Measurements from ENCODE around the gene COL27A1. TPM values are rescaled to one million over a fixed set of nuclear protein-coding genes. Genes with fewer than 3 reads are reported as not detected.

Gene COL27A1
- total and polyA plus RNA-seq, 2 experiments from 2014 or later = 10.5 to 18.0 TPM

DNA sequence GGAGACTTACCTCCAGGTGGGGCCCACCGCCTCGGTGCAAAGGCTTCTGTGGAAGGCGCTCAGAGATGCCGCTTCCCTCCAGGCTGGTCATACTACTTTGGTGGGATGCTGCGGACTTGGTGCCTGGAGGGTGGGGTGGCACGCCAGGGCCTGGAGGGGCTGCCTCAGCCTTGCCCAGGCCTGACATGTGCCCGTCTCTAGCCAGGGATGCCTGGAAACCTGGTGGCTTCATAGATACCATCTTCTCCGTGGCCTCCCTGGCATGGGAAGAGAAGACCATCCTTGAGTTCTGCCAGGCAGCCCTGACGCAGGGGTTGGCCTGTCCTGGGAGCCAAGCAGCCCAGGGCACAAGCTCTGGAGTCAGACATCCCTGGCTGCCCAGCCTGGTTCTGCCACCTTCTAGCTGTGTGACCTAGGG, 202.6 kb downstream of the COL27A1 start:
- no peaks in the 10 kb centered on the region for H3K9me3 Mint-ChIP-seq
- no peak overlapping the region for H3K4me3 ChIP-seq

More for the DNA sequence above, 202.6 kb downstream of the COL27A1 start:
- H3K4me2 ChIP-seq = no peak overlapping the region
- no peaks in the 10 kb centered on the region for H3K79me2 ChIP-seq (replicated peaks; ENCODE audit: insufficient read depth)
- H3K4me3 Mint-ChIP-seq = no peak overlapping the region
- peaks cover 29% of the 10 kb centered on the region; the same call in 1 of the 2 replicates for H3K36me3 ChIP-seq (ENCODE audit: insufficient read depth)
- TF ChIP-seq, protein P1, sequence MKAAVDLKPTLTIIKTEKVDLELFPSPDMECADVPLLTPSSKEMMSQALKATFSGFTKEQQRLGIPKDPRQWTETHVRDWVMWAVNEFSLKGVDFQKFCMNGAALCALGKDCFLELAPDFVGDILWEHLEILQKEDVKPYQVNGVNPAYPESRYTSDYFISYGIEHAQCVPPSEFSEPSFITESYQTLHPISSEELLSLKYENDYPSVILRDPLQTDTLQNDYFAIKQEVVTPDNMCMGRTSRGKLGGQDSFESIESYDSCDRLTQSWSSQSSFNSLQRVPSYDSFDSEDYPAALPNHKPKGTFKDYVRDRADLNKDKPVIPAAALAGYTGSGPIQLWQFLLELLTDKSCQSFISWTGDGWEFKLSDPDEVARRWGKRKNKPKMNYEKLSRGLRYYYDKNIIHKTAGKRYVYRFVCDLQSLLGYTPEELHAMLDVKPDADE (IDR thresholded peaks at IDR 0.05) = no peak
- TF ChIP-seq, protein P2, sequence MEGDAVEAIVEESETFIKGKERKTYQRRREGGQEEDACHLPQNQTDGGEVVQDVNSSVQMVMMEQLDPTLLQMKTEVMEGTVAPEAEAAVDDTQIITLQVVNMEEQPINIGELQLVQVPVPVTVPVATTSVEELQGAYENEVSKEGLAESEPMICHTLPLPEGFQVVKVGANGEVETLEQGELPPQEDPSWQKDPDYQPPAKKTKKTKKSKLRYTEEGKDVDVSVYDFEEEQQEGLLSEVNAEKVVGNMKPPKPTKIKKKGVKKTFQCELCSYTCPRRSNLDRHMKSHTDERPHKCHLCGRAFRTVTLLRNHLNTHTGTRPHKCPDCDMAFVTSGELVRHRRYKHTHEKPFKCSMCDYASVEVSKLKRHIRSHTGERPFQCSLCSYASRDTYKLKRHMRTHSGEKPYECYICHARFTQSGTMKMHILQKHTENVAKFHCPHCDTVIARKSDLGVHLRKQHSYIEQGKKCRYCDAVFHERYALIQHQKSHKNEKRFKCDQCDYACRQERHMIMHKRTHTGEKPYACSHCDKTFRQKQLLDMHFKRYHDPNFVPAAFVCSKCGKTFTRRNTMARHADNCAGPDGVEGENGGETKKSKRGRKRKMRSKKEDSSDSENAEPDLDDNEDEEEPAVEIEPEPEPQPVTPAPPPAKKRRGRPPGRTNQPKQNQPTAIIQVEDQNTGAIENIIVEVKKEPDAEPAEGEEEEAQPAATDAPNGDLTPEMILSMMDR (conservative IDR thresholded peaks at IDR 0.05; ENCODE audit: low read depth in 2 of 2) = no peak
- no peak for TF ChIP-seq EZH2phosphoT487 (IDR thresholded peaks at IDR 0.05; ENCODE audit: unreplicated experiment)
- TF ChIP-seq, protein P3, sequence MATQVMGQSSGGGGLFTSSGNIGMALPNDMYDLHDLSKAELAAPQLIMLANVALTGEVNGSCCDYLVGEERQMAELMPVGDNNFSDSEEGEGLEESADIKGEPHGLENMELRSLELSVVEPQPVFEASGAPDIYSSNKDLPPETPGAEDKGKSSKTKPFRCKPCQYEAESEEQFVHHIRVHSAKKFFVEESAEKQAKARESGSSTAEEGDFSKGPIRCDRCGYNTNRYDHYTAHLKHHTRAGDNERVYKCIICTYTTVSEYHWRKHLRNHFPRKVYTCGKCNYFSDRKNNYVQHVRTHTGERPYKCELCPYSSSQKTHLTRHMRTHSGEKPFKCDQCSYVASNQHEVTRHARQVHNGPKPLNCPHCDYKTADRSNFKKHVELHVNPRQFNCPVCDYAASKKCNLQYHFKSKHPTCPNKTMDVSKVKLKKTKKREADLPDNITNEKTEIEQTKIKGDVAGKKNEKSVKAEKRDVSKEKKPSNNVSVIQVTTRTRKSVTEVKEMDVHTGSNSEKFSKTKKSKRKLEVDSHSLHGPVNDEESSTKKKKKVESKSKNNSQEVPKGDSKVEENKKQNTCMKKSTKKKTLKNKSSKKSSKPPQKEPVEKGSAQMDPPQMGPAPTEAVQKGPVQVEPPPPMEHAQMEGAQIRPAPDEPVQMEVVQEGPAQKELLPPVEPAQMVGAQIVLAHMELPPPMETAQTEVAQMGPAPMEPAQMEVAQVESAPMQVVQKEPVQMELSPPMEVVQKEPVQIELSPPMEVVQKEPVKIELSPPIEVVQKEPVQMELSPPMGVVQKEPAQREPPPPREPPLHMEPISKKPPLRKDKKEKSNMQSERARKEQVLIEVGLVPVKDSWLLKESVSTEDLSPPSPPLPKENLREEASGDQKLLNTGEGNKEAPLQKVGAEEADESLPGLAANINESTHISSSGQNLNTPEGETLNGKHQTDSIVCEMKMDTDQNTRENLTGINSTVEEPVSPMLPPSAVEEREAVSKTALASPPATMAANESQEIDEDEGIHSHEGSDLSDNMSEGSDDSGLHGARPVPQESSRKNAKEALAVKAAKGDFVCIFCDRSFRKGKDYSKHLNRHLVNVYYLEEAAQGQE (IDR thresholded peaks at IDR 0.05; ENCODE audit: unreplicated experiment) = no peak
- TF ChIP-seq POLR2AphosphoS5 (IDR thresholded peaks at IDR 0.05; ENCODE audit: low read depth) = no peak
- TF ChIP-seq ZNF331 (CRISPR knock-in tag; IDR thresholded peaks at IDR 0.05; ENCODE audit: low read depth) = no peak
- TF ChIP-seq STAT1 (IDR thresholded peaks at IDR 0.05; ENCODE audit: unreplicated experiment) = no peak
- TF ChIP-seq JUNB (IDR thresholded peaks at IDR 0.05; ENCODE audit: unreplicated experiment) = no peak
- no peaks in the 10 kb centered on the region for H3K9me2 ChIP-seq (ENCODE audit: insufficient read depth)
- no peaks in the 10 kb centered on the region for H3K4me1 ChIP-seq (ENCODE audit: insufficient read depth)
- H3K27ac Mint-ChIP-seq = no peak overlapping the region
- H3K27ac ChIP-seq (ENCODE audit: low read depth) = no peak overlapping the region
- H4K20me1 ChIP-seq (replicated peaks; ENCODE audit: insufficient read depth) = no peaks in the 10 kb centered on the region
- H3K27me3 ChIP-seq (ENCODE audit: insufficient read depth) = no peaks in the 10 kb centered on the region
- ATAC-seq (no peak), DNase-seq (ENCODE audit: low spot score) (no peak)
- no peak overlapping the region for H2AFZ ChIP-seq
- peaks cover 4% of the 10 kb centered on the region for H3K27me3 Mint-ChIP-seq (ENCODE audit: insufficient read depth, low read depth, poor library complexity)
- H3F3A ChIP-seq (replicated peaks; ENCODE audit: low read depth) = no peaks in the 10 kb centered on the region
- peaks cover 62% of the 10 kb centered on the region for H3K36me3 Mint-ChIP-seq (ENCODE audit: low read depth)
- H3K4me1 Mint-ChIP-seq = no peaks in the 10 kb centered on the region

Measured in GM23338 (cell line).